ENCODE measurements around the gene NAGS. TPM values are rescaled to one million over a fixed set of nuclear protein-coding genes. Genes with fewer than 3 reads are reported as not detected.

NAGS gene
- total RNA-seq, 1 experiment from 2014 or later: 3.7 TPM

DNA sequence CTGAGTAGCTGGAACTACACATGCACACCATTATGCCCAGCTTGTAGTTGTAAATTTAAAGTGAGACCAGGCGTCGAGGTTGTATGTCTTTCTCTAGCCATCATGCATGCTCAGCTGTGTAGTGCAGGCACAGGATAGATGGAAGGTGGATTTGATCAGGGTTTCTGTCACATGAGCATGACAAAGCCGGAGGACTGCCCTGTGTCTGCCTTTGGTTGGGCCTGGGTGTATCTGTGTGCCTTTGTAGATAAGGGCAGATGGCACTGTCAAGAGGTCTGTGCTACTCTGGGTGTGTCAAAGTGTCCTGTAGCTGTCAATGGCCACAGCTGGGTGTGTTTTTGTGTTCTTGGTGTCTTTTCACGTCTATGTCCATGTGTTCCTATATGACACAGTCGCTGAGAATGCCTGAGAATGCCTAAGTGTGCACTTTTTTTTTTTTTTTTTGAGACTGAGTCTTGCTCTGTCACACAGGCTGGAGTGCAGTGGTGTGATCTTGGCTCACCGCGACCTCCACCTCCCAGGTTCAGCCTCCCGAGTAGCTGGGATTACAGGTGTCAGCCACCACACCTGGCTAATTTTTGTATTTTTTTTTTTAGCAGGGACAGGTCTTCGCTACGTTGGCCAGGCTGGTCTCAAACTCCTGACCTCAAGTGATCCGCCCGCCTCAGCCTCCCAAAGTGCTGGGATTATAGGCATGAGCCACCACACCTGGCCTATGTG, 4.1 kb upstream of the NAGS start:
- H3K4ac ChIP-seq (ENCODE audit: low read depth, low read length): no peak overlapping the region
- no peak for DNase-seq
- H3K27ac ChIP-seq (ENCODE audit: insufficient read length, low read depth, low read length): no peak overlapping the region
- H4K5ac ChIP-seq (ENCODE audit: insufficient read length, low read depth, low read length): no peak overlapping the region
- H3K27ac Mint-ChIP-seq: no peak overlapping the region
- no peak overlapping the region for H2BK120ac ChIP-seq (ENCODE audit: low read depth, low read length, poor library complexity, severe bottlenecking)
- no peaks in the 10 kb centered on the region; the same call in 1 of the 2 replicates for H3K27me3 ChIP-seq (ENCODE audit: insufficient read depth, low read length)
- peaks cover 12% of the 10 kb centered on the region for H3K23me2 ChIP-seq (ENCODE audit: insufficient read length, low read depth, low read length, poor library complexity, severe bottlenecking)
- no peaks in the 10 kb centered on the region for H3K79me1 ChIP-seq (ENCODE audit: insufficient read depth, low read depth, low read length, poor library complexity, severe bottlenecking)
- H3K4me2 ChIP-seq (ENCODE audit: insufficient read depth, insufficient read length, low read length): no peak overlapping the region
- H3K56ac ChIP-seq (ENCODE audit: insufficient read length, low read depth, low read length): no peak overlapping the region
- no peak overlapping the region for H4K8ac ChIP-seq (replicated peaks; ENCODE audit: insufficient read length, low read depth, low read length)
- H3K9ac ChIP-seq (ENCODE audit: extremely low read depth, insufficient read length, low read length): no peak overlapping the region
- H3K36me3 Mint-ChIP-seq (ENCODE audit: insufficient read depth in 1 of 3, low read depth in 3 of 3): no peaks in the 10 kb centered on the region
- H2AFZ ChIP-seq (ENCODE audit: low read length): no peak overlapping the region
- H2BK5ac ChIP-seq (ENCODE audit: insufficient read length, low read length): no peak overlapping the region
- no peak overlapping the region for H4K91ac ChIP-seq (ENCODE audit: insufficient read length, low read depth, low read length)
- no peaks in the 10 kb centered on the region for H4K20me1 ChIP-seq (ENCODE audit: control insufficient read depth, insufficient read depth, insufficient read length)
- H3K79me2 ChIP-seq (ENCODE audit: insufficient read depth, low read length): no peaks in the 10 kb centered on the region
- WGBS (ENCODE audit: extremely low coverage, insufficient read length, low lambda C conversion rate): no CpG with 5 or more reads among the region's 12 CpGs
- no peak overlapping the region for H3T11ph ChIP-seq (ENCODE audit: low read length)
- TF ChIP-seq, protein P1, sequence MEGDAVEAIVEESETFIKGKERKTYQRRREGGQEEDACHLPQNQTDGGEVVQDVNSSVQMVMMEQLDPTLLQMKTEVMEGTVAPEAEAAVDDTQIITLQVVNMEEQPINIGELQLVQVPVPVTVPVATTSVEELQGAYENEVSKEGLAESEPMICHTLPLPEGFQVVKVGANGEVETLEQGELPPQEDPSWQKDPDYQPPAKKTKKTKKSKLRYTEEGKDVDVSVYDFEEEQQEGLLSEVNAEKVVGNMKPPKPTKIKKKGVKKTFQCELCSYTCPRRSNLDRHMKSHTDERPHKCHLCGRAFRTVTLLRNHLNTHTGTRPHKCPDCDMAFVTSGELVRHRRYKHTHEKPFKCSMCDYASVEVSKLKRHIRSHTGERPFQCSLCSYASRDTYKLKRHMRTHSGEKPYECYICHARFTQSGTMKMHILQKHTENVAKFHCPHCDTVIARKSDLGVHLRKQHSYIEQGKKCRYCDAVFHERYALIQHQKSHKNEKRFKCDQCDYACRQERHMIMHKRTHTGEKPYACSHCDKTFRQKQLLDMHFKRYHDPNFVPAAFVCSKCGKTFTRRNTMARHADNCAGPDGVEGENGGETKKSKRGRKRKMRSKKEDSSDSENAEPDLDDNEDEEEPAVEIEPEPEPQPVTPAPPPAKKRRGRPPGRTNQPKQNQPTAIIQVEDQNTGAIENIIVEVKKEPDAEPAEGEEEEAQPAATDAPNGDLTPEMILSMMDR (conservative IDR thresholded peaks at IDR 0.05): no peak
- H3K23ac ChIP-seq (ENCODE audit: insufficient read length, low read depth, low read length): no peak overlapping the region
- H3K27me3 Mint-ChIP-seq (ENCODE audit: low read depth): peaks cover 33% of the 10 kb centered on the region
- no peak overlapping the region for H3K14ac ChIP-seq (ENCODE audit: insufficient read depth, low read length)
- H3K4me1 Mint-ChIP-seq: peaks cover 4 to 10% of the 10 kb centered on the region in 2 experiments
- H3K9me3 ChIP-seq (ENCODE audit: control insufficient read depth, low read depth, low read length): no peaks in the 10 kb centered on the region
- H3K9me3 Mint-ChIP-seq: no peaks in the 10 kb centered on the region
- no peaks in the 10 kb centered on the region for H3K4me1 ChIP-seq (ENCODE audit: insufficient read depth, low read length)
- no peak overlapping the region for H3K18ac ChIP-seq (ENCODE audit: insufficient read length, low read depth, low read length)
- no peak overlapping the region for H2BK15ac ChIP-seq (ENCODE audit: low read depth, low read length)
- no peak overlapping the region for H3K4me3 Mint-ChIP-seq
- no peak overlapping the region for H2AK5ac ChIP-seq (ENCODE audit: insufficient read length, low read length)
- no peak overlapping the region for H2BK12ac ChIP-seq (ENCODE audit: insufficient read length, low read depth, low read length)
- no peak overlapping the region for H2BK20ac ChIP-seq (ENCODE audit: low read depth, low read length, poor library complexity, severe bottlenecking)
